Stimulated activated CD8-positive, alpha-beta memory T cell treated with anti-CD3 and anti-CD28 coated beads, Interleukin-2, amount 100 ng/mL, for 1 hour (primary cell): Measurements from ENCODE around the gene UPP1.
"Not testable (repeated sequence)": the region's sequence is repeated elsewhere in the genome, so short reads cannot be mapped to it uniquely, and the experiment has no call there.

Source experiments
- DNase-seq, 2 donors: peaks; one replicate each; pipeline ENCODE4 v3.0.0-alpha.2; 2020; ENCODE audit warnings: low read depth in 2 of 2

UPP1 gene

GRCh38 chr7:48089046-48090003 lies at the start of gene UPP1:
UPP1 (plus strand) TSS chr7:48089265; CDS start chr7:48094784, 5,519 bp downstream.
- DNase-seq = peak; percentile 83 to 89

- DNase-seq = no peak
Observed at GRCh38 chr7:48040944-48041652, 48.0 kb upstream of the UPP1 start.

- no peak for DNase-seq
Observed at GRCh38 chr7:48041653-48041970, 47.5 kb upstream of the UPP1 start.

- DNase-seq = no peak
Observed at GRCh38 chr7:48042216-48042615, 46.8 kb upstream of the UPP1 start.

GRCh38 chr7:48042636-48043035 lies 46.4 kb upstream of the UPP1 start:
- no peak for DNase-seq

GRCh38 chr7:48045195-48045765 lies 43.8 kb upstream of the UPP1 start:
- DNase-seq = no peak

- no peak for DNase-seq
Observed at GRCh38 chr7:48046458-48046857, 42.6 kb upstream of the UPP1 start.

- no peak for DNase-seq
Observed at GRCh38 chr7:48048113-48048512, 41.0 kb upstream of the UPP1 start.

GRCh38 chr7:48049850-48050249 lies 39.2 kb upstream of the UPP1 start:
- DNase-seq = no peak

- DNase-seq = no peak
Observed at GRCh38 chr7:48052748-48053147, 36.3 kb upstream of the UPP1 start.

- no peak for DNase-seq
Observed at GRCh38 chr7:48053736-48054135, 35.3 kb upstream of the UPP1 start.

- DNase-seq = no peak
Observed at GRCh38 chr7:48058990-48059389, 30.1 kb upstream of the UPP1 start.

GRCh38 chr7:48059706-48060105 lies 29.4 kb upstream of the UPP1 start:
- DNase-seq = no peak

GRCh38 chr7:48063985-48064384 lies 25.1 kb upstream of the UPP1 start:
- no peak for DNase-seq

- no peak for DNase-seq
Observed at GRCh38 chr7:48067475-48067874, 21.6 kb upstream of the UPP1 start.

- no peak for DNase-seq
Observed at GRCh38 chr7:48074204-48074654, 14.8 kb upstream of the UPP1 start.

GRCh38 chr7:48077423-48077822 lies 11.6 kb upstream of the UPP1 start:
- DNase-seq = no peak

- DNase-seq = no peak
Observed at GRCh38 chr7:48078470-48078869, 10.6 kb upstream of the UPP1 start.

GRCh38 chr7:48082378-48082777 lies 6.7 kb upstream of the UPP1 start:
- not testable (repeated sequence) for DNase-seq

GRCh38 chr7:48083114-48083830 lies 5.8 kb upstream of the UPP1 start:
- no peak for DNase-seq

- peak; percentile 49 to 54 for DNase-seq
Observed at GRCh38 chr7:48084727-48085432, 4.2 kb upstream of the UPP1 start.
